B cell (primary cell): ENCODE measurements around the gene KCNK2. TPM values are rescaled to one million over a fixed set of nuclear protein-coding genes. Genes with fewer than 3 reads are reported as not detected.

Experiments
- ATAC-seq: fragments of 200-7000 bp; cut with Tn5 transposase; one replicate; pipeline ENCODE4 v1.10.0; 2021; ENCODE audit warnings: low read depth, mild to moderate bottlenecking, moderate number of reproducible peaks, moderate library complexity
- CTCF ChIA-PET: fragments of 350-600 bp; sonication (Branson Sonifier 250); formaldehyde crosslinking; loops from one replicate; lab custom pipeline; 2021; ENCODE audit warnings: antibody characterized with exemption, inconsistent platforms; lab: Charles Lee
- POLR2A ChIA-PET: fragments of 350-600 bp; sonication (Branson Sonifier 250); formaldehyde crosslinking; loops from one replicate; lab custom pipeline; 2021; ENCODE audit warnings: antibody characterized with exemption; lab: Charles Lee
- DNase-seq: peaks from one replicate; pipeline ENCODE4 v3.0.0; 2013
- H2AFZ ChIP-seq: 2 replicates; pipeline ENCODE4 v1.6.1; 2012; ENCODE audit warnings: mild to moderate bottlenecking, low read depth, low read length; ENCODE audit not compliant: insufficient read depth, poor library complexity, severe bottlenecking
- H3K27ac ChIP-seq, 2 donors: 1 replicate in 1 of 2; 2 replicates in 1 of 2; pipeline ENCODE4 v1.5.1; 2012 to 2013; ENCODE audit warnings: low read length in 2 of 2, mild to moderate bottlenecking in 2 of 2, moderate library complexity in 1 of 2
- H3K27me3 ChIP-seq, 4 experiments: fragments of 200-600 bp in 1 of 4; sonication (generic) in 1 of 4; replicated peaks in 1 of 4; 1 replicate in 2 of 4; 2 replicates in 2 of 4; pipeline versions ENCODE4 v1.6.1 to v1.7.0; 2013 to 2016; ENCODE audit warnings: low read length in 3 of 4, mild to moderate bottlenecking in 2 of 4, mixed read lengths in 1 of 4, moderate library complexity in 1 of 4; ENCODE audit not compliant: insufficient read depth in 4 of 4, control insufficient read depth in 3 of 4; ENCODE audit errors: control extremely low read depth in 1 of 4
- H3K36me3 ChIP-seq, 2 experiments: replicated peaks in 1 of 2; 1 replicate in 1 of 2; 2 replicates in 1 of 2; pipeline versions ENCODE4 v1.6.1 to v1.7.1; 2013; ENCODE audit warnings: low read length in 1 of 2; ENCODE audit not compliant: insufficient read depth in 2 of 2, control insufficient read depth in 1 of 2; ENCODE audit errors: control extremely low read depth in 1 of 2, extremely low read depth in 1 of 2
- H3K4me1 ChIP-seq, 2 donors: fragments of 200-600 bp in 1 of 2; sonication (generic) in 1 of 2; 1 replicate in 1 of 2; 2 replicates in 1 of 2; pipeline versions ENCODE4 v1.5.1 to v1.6.1; 2013 to 2017; ENCODE audit warnings: low read length in 2 of 2; ENCODE audit not compliant: control insufficient read depth in 2 of 2, insufficient read depth in 2 of 2
- H3K4me2 ChIP-seq: replicated peaks from 2 replicates; pipeline ENCODE3; 2012; ENCODE audit warnings: mild to moderate bottlenecking, low read depth, low read length; ENCODE audit not compliant: poor library complexity, severe bottlenecking
- H3K4me3 ChIP-seq, 5 experiments: fragments of 200-600 bp in 1 of 5; sonication (generic) in 1 of 5; 1 replicate in 3 of 5; 2 replicates in 2 of 5; pipeline versions ENCODE4 v1.5.1 to v1.7.0; 2011 to 2016; ENCODE audit warnings: low read length in 4 of 5, mild to moderate bottlenecking in 4 of 5, low read depth in 2 of 5, control low read depth in 1 of 5, moderate library complexity in 1 of 5; ENCODE audit not compliant: insufficient read depth in 1 of 5; ENCODE audit errors: control extremely low read depth in 1 of 5, extremely low read depth in 1 of 5
- H3K79me2 ChIP-seq: fragments of 200-600 bp; sonication (generic); one replicate; pipeline ENCODE4 v1.6.0; 2016; ENCODE audit warnings: low read length; ENCODE audit not compliant: control insufficient read depth, insufficient read depth
- H3K9ac ChIP-seq: fragments of 200-600 bp; sonication (generic); 2 replicates; pipeline ENCODE4 v1.6.1; 2017; ENCODE audit warnings: mild to moderate bottlenecking, low read length, moderate library complexity
- H3K9me3 ChIP-seq, 3 donors: one replicate each; pipeline versions ENCODE4 v1.6.1 to v1.7.1; 2013; ENCODE audit warnings: low read length in 2 of 3; ENCODE audit not compliant: control insufficient read depth in 2 of 3, insufficient read depth in 1 of 3; ENCODE audit errors: control extremely low read depth in 1 of 3
- H4K20me1 ChIP-seq: 2 replicates; pipeline ENCODE4 v1.6.0; 2012; ENCODE audit warnings: mild to moderate bottlenecking, low read length; ENCODE audit not compliant: insufficient read depth, control insufficient read depth, poor library complexity, severe bottlenecking
- H3K27ac Mint-ChIP-seq: one replicate; pipeline ENCODE4 v1.8.0; 2021; ENCODE audit warnings: mixed read lengths
- H3K27me3 Mint-ChIP-seq: one replicate; pipeline ENCODE4 v1.8.0; 2021; ENCODE audit warnings: mixed read lengths
- H3K4me1 Mint-ChIP-seq: one replicate; pipeline ENCODE4 v1.8.0; 2021; ENCODE audit warnings: mixed read lengths
- H3K4me3 Mint-ChIP-seq: one replicate; pipeline ENCODE4 v1.8.0; 2021; ENCODE audit warnings: mixed read lengths
- H3K9me3 Mint-ChIP-seq: one replicate; pipeline ENCODE4 v1.8.0; 2022; ENCODE audit warnings: mixed read lengths; ENCODE audit not compliant: insufficient read depth
- EZH2 ChIP-seq: IDR thresholded peaks from 2 replicates; pipeline ENCODE4 v1.6.1; 2012; ENCODE audit warnings: borderline replicate concordance, low read depth, mild to moderate bottlenecking, moderate library complexity, low read length; ENCODE audit not compliant: insufficient read depth, poor library complexity, severe bottlenecking
- WGBS: methylation state at CpG from one replicate; pipeline ENCODE4 v1.1.5; 2013; ENCODE audit warnings: missing lambda C conversion rate; ENCODE audit not compliant: insufficient coverage; 5-methylcytosine and 5-hydroxymethylcytosine counted together
- intact Hi-C: fragments of 100-400 bp; cut with micrococcal nuclease; formaldehyde crosslinking; loops from one replicate; pipeline ENCODE4 v1.10.0; 2022
- polyA plus RNA-seq: library from polyadenylated mRNA; depleted of rRNA; stranded (reverse); fragments of >200 nt; gene quantifications from 2 replicates; pipeline ENCODE4 v1.2.3, GENCODE V29; 2012
- total RNA-seq, 2 donors: library from RNA; stranded (reverse); fragments of 120-200 nt in 1 of 2; gene quantifications; 1 replicate in 1 of 2; 2 replicates in 1 of 2; pipeline versions ENCODE4 v1.2.3 to v1.2.4, GENCODE V29; 2013 to 2022
- TF ChIP-seq, protein P1 (sequence below): fragments of 200-600 bp; IDR thresholded peaks from one replicate; pipeline ENCODE4 v1.8.0; 2022; ENCODE audit warnings: antibody characterized with exemption, mild to moderate bottlenecking

KCNK2 gene
- total and polyA plus RNA-seq, 2 donors (not counting 1 experiment from before 2014, with no cell fraction given) = not detected

DNA sequence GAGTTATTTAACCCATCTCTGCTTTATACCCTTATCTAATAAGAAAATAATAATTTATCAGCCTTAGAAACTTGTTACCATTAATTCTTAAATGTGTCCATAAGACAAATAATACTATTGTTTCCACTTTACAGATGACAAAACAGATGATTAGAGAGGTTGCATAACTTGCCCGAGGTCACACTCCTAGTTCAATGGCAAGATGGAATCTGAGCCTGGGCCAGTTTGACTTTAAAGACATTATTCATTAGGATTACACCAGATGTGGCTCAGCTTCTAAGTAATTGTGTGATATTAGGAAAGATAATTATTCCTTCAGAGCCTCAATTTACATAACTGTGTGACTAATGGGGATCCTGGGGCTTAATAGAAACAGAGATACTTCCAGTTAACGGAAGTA lies 42.3 kb upstream of the KCNK2 start:
- ChIA-PET CTCF (no interaction called here), POLR2A (no interaction called here)
- no peak for ATAC-seq
- H3K4me3 Mint-ChIP-seq = no peak overlapping the region
- no peak overlapping the region for H3K9ac ChIP-seq
- TF ChIP-seq, protein P1, sequence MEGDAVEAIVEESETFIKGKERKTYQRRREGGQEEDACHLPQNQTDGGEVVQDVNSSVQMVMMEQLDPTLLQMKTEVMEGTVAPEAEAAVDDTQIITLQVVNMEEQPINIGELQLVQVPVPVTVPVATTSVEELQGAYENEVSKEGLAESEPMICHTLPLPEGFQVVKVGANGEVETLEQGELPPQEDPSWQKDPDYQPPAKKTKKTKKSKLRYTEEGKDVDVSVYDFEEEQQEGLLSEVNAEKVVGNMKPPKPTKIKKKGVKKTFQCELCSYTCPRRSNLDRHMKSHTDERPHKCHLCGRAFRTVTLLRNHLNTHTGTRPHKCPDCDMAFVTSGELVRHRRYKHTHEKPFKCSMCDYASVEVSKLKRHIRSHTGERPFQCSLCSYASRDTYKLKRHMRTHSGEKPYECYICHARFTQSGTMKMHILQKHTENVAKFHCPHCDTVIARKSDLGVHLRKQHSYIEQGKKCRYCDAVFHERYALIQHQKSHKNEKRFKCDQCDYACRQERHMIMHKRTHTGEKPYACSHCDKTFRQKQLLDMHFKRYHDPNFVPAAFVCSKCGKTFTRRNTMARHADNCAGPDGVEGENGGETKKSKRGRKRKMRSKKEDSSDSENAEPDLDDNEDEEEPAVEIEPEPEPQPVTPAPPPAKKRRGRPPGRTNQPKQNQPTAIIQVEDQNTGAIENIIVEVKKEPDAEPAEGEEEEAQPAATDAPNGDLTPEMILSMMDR = no peak
- TF ChIP-seq EZH2 = no peak
- H2AFZ ChIP-seq = no peak overlapping the region
- H4K20me1 ChIP-seq = no peaks in the 10 kb centered on the region
- H3K27ac Mint-ChIP-seq = no peak overlapping the region
- H3K27me3 Mint-ChIP-seq = no peaks in the 10 kb centered on the region
- no peaks in the 10 kb centered on the region for H3K4me1 Mint-ChIP-seq
- no peak for DNase-seq
- H3K4me1 ChIP-seq = no peaks in the 10 kb centered on the region
- H3K4me2 ChIP-seq = no peak overlapping the region
- no peak overlapping the region for H3K4me3 ChIP-seq
- no peaks in the 10 kb centered on the region for H3K27me3 ChIP-seq
- intact Hi-C loops = no loop called here
- H3K9me3 ChIP-seq = no peaks in the 10 kb centered on the region
- no peaks in the 10 kb centered on the region for H3K79me2 ChIP-seq
- H3K36me3 ChIP-seq = no peaks in the 10 kb centered on the region
- H3K27ac ChIP-seq = no peak overlapping the region
- no peaks in the 10 kb centered on the region for H3K9me3 Mint-ChIP-seq
- WGBS = 83% methylated on average over 1 of the region's 2 CpGs

DNA sequence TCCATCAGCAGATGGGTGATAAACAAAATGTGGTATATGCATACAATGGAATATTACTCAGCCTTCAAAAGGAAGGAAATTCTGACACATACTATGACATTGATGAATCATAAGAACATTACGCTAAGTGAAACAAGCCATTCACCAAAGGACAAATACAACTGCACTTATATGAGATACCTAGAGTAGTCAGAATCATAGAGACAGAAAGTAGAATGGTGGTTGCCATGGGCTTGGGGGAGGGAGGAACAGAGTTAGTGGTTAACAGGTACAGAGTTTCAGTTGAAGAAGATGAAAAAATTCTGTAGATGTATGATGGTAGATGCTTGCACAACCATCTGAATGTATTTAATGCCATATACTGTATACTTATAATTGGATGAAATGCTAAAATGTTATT lies 39.1 kb upstream of the KCNK2 start:
- no CpG with 5 or more reads among the region's 1 CpG for whole genome bisulfite sequencing
- Histone ChIP-seq H3K9me3 (no peaks in the 10 kb centered on the region), H3K4me3 (no peak overlapping the region), H3K79me2 (no peaks in the 10 kb centered on the region), H3K9ac (no peak overlapping the region), H3K4me2 (no peak overlapping the region), H3K27me3 (no peaks in the 10 kb centered on the region), H4K20me1 (no peaks in the 10 kb centered on the region), H3K4me1 (no peaks in the 10 kb centered on the region), H2AFZ (no peak overlapping the region), H3K36me3 (no peaks in the 10 kb centered on the region), H3K27ac (no peak overlapping the region)
- ATAC-seq = no peak
- H3K9me3 Mint-ChIP-seq = no peaks in the 10 kb centered on the region
- H3K4me3 Mint-ChIP-seq = no peak overlapping the region
- CTCF ChIA-PET = no interaction called here
- no peaks in the 10 kb centered on the region for H3K27me3 Mint-ChIP-seq
- TF ChIP-seq EZH2 = no peak
- TF ChIP-seq, protein P1 = no peak
- no peak overlapping the region for H3K27ac Mint-ChIP-seq
- no peaks in the 10 kb centered on the region for H3K4me1 Mint-ChIP-seq
- DNase-seq = no peak
- intact Hi-C loops = no loop called here
- POLR2A ChIA-PET = no interaction called here
